Endothelial cell of umbilical vein (primary cell): ENCODE data around the gene TAT. TPM values are rescaled to one million over a fixed set of nuclear protein-coding genes. Genes with fewer than 3 reads are reported as not detected.

Experiments used
- BruUV-seq: library from RNA; stranded (reverse); fragments of 400-500 nt; replicated peaks from 2 replicates; lab custom pipeline; 2021; lab: Mats Ljungman, UMichigan
- CTCF ChIA-PET: fragments of 300-600, 350-600 bp; sonication (Branson Sonifier 250); formaldehyde crosslinking; loops from one replicate; lab custom pipeline; 2021; ENCODE audit warnings: antibody characterized with exemption, inconsistent platforms; lab: Charles Lee
- POLR2A ChIA-PET: fragments of 300-600, 350-600 bp; sonication (Branson Sonifier 250); formaldehyde crosslinking; loops from one replicate; lab custom pipeline; 2021; ENCODE audit warnings: antibody characterized with exemption, inconsistent platforms; lab: Charles Lee
- DNase-seq: peaks from one replicate; pipeline ENCODE4 v3.0.0-alpha.2; 2011; ENCODE audit warnings: low read depth, low spot score
- FAIRE-seq: peaks from 2 replicates; lab custom pipeline; 2011; peaks lifted over from hg19 to GRCh38; lab: Jason Lieb, UNC
- H2AFZ ChIP-seq: 2 replicates; pipeline ENCODE4 v1.6.0; 2012; ENCODE audit warnings: low read depth, low read length, control low read depth, inconsistent platforms
- H3K27ac ChIP-seq: 2 replicates; pipeline ENCODE4 v1.5.1; 2011; ENCODE audit warnings: low read depth, mild to moderate bottlenecking, control low read depth, low read length, moderate library complexity; ENCODE audit not compliant: insufficient read depth
- H3K27me3 ChIP-seq, 2 experiments: 2 replicates each; pipeline versions ENCODE4 v1.6.0 to v1.6.1; 2011; ENCODE audit warnings: low read length in 2 of 2, mixed read lengths in 1 of 2; ENCODE audit not compliant: control insufficient read depth in 2 of 2, insufficient read depth in 2 of 2
- H3K36me3 ChIP-seq, 2 experiments: 2 replicates in 1 of 2; 3 replicates in 1 of 2; pipeline ENCODE4 v1.5.1; 2011; ENCODE audit warnings: low read length in 2 of 2, mild to moderate bottlenecking in 1 of 2, moderate library complexity in 1 of 2; ENCODE audit not compliant: control insufficient read depth in 2 of 2, insufficient read depth in 2 of 2; ENCODE audit errors: extremely low read depth in 1 of 2
- H3K4me1 ChIP-seq: 3 replicates; pipeline ENCODE4 v1.5.1; 2011; ENCODE audit warnings: mild to moderate bottlenecking, low read length; ENCODE audit not compliant: control insufficient read depth, insufficient read depth; ENCODE audit errors: extremely low read depth
- H3K4me2 ChIP-seq: 2 replicates; pipeline ENCODE4 v1.6.1; 2011; ENCODE audit warnings: low read length, control low read depth, mixed read lengths; ENCODE audit not compliant: insufficient read depth
- H3K4me3 ChIP-seq, 3 experiments: fragments of 200-600 bp in 1 of 3; sonication (generic), shearing (Covaris generic) in 1 of 3; replicated peaks in 1 of 3; 2 replicates each; pipeline ENCODE4 v1.5.1; 2011 to 2016; ENCODE audit warnings: control low read depth in 3 of 3, low read length in 3 of 3, mild to moderate bottlenecking in 2 of 3, inconsistent platforms in 1 of 3, low read depth in 1 of 3, moderate library complexity in 1 of 3; ENCODE audit not compliant: insufficient read depth in 1 of 3
- H3K79me2 ChIP-seq: 2 replicates; pipeline ENCODE4 v1.6.0; 2012; ENCODE audit warnings: low read length, inconsistent platforms; ENCODE audit not compliant: control insufficient read depth, insufficient read depth
- H3K9ac ChIP-seq: replicated peaks from 2 replicates; pipeline ENCODE3; 2011; ENCODE audit warnings: low read length, control low read depth; ENCODE audit not compliant: insufficient read depth; ENCODE audit errors: extremely low read depth
- H3K9me1 ChIP-seq: replicated peaks from 3 replicates; pipeline ENCODE4 v1.6.0; 2011; ENCODE audit warnings: mild to moderate bottlenecking, low read length; ENCODE audit not compliant: control insufficient read depth, insufficient read depth; ENCODE audit errors: extremely low read depth
- H3K9me3 ChIP-seq: replicated peaks from 2 replicates; pipeline ENCODE4 v1.5.1; 2012; ENCODE audit warnings: low read length, inconsistent platforms; ENCODE audit not compliant: control insufficient read depth, insufficient read depth
- H4K20me1 ChIP-seq: replicated peaks from 2 replicates; pipeline ENCODE3; 2011; ENCODE audit warnings: mild to moderate bottlenecking, low read length; ENCODE audit not compliant: control insufficient read depth, insufficient read depth; ENCODE audit errors: extremely low read depth
- CTCF ChIP-seq, 2 donors: IDR thresholded peaks; 1 replicate in 1 of 2; 2 replicates in 1 of 2; pipeline ENCODE4 v1.5.1; 2011; ENCODE audit warnings: low read length in 2 of 2, mild to moderate bottlenecking in 2 of 2, moderate library complexity in 2 of 2, control low read depth in 1 of 2, inconsistent platforms in 1 of 2, low read depth in 1 of 2; ENCODE audit not compliant: insufficient read depth in 1 of 2; ENCODE audit errors: extremely low read depth in 1 of 2
- EZH2 ChIP-seq: IDR thresholded peaks from 2 replicates; pipeline ENCODE4 v1.6.1; 2012; ENCODE audit warnings: borderline replicate concordance, low read depth, mild to moderate bottlenecking, moderate library complexity, low read length, inconsistent platforms; ENCODE audit not compliant: severe bottlenecking
- FOS ChIP-seq: IDR thresholded peaks from 2 replicates; pipeline ENCODE4 v1.6.1; 2011; ENCODE audit warnings: mild to moderate bottlenecking, low read length, moderate library complexity, borderline replicate concordance; ENCODE audit not compliant: insufficient read depth
- GATA2 ChIP-seq: IDR thresholded peaks from 2 replicates; pipeline ENCODE4 v1.7.0; 2011; ENCODE audit warnings: low read depth, mild to moderate bottlenecking, moderate library complexity, mixed read lengths, low read length; ENCODE audit not compliant: insufficient read length, insufficient read depth
- JUN ChIP-seq: IDR thresholded peaks from 2 replicates; pipeline ENCODE4 v1.6.1; 2011; ENCODE audit warnings: borderline replicate concordance, low read depth; ENCODE audit not compliant: insufficient read length, insufficient read depth
- MAX ChIP-seq: IDR thresholded peaks from 2 replicates; pipeline ENCODE4 v1.6.1; 2011; ENCODE audit not compliant: insufficient read depth, insufficient read length
- MYC ChIP-seq: IDR thresholded peaks from one replicate; pipeline ENCODE4 v1.6.1; 2011; ENCODE audit warnings: mild to moderate bottlenecking, low read depth, low read length
- POLR2A ChIP-seq: IDR thresholded peaks from 2 replicates; pipeline ENCODE4 v1.6.1; 2012; ENCODE audit warnings: low read depth, mild to moderate bottlenecking, control low read depth, low read length
- POLR2AphosphoS5 ChIP-seq: IDR thresholded peaks from 2 replicates; pipeline ENCODE4 v1.6.1; 2012; ENCODE audit warnings: low read depth, mild to moderate bottlenecking, control low read depth, low read length, moderate library complexity; ENCODE audit not compliant: insufficient read depth
- dilution Hi-C: fragments of 300-500 bp; cut with MboI; formaldehyde crosslinking; loops from one replicate; pipeline ENCODE4 v1.15.0; 2019; ENCODE audit warnings: low sequenced_read_pairs; ENCODE audit not compliant: extremely low pct_ligation_motif_present
- intact Hi-C: fragments of 100-400 bp; cut with micrococcal nuclease; formaldehyde crosslinking; loops from one replicate; pipeline ENCODE4 v1.10.0; 2022
- polyA plus RNA-seq, 4 experiments: library from polyadenylated mRNA; depleted of rRNA in 3 of 4; stranded (reverse) in 3 of 4; unstranded in 1 of 4; fragments of >200 nt; gene quantifications; 2 replicates each; pipeline versions ENCODE4 v1.2.1 to v1.2.3, GENCODE V29; 2011 to 2012; ENCODE audit warnings: missing spikeins in 1 of 4
- total RNA-seq: library from RNA; stranded (reverse); gene quantifications from 2 replicates; pipeline ENCODE4 v1.2.3, GENCODE V29; 2021

The TAT gene
- total and polyA plus RNA-seq, 2 donors (not counting 3 experiments of a cell fraction or from before 2014, with no cell fraction given): not detected

DNA sequence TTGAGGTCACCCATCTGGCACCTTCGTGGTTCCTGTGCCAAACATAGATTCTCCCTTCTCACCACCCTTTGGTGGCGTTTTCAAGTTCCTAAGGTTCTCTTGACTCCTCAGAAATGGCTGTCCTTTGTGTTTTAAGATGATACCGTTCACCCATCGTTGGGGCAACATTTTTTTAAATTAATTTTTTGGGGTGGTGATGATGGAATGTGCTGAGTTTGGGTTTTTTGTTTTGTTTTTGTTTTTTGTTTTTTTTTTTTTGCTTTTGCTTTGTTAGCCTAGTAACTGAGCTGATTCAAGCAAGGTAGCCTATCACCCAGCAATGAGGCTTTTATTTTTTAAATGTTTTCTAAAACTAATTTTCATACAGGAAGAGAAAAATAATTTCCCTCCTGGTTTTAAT, 48.0 kb downstream of the TAT start:
- TF ChIP-seq POLR2AphosphoS5 (no peak), EZH2 (no peak), MAX (no peak), CTCF (IDR thresholded peaks at IDR 0.05; ENCODE audit: extremely low read depth in 1 of 2, insufficient read depth in 1 of 2, low read depth in 1 of 2, low read length in 2 of 2) (no peak), POLR2A (no peak), GATA2 (no peak), FOS (no peak), MYC (no peak), JUN (no peak)
- FAIRE-seq (no peak), DNase-seq (no peak)
- no peaks in the 10 kb centered on the region for H3K79me2 ChIP-seq
- H3K4me3 ChIP-seq: no peak overlapping the region
- no peaks in the 10 kb centered on the region for H3K36me3 ChIP-seq
- H4K20me1 ChIP-seq: no peaks in the 10 kb centered on the region
- POLR2A ChIA-PET: no interaction called here
- dilution Hi-C loops (no loop called here), intact Hi-C loops (no loop called here)
- no TSS peak for BruUV-seq
- H3K4me2 ChIP-seq: no peak overlapping the region
- no peak overlapping the region for H3K27ac ChIP-seq
- no peaks in the 10 kb centered on the region for H3K9me1 ChIP-seq
- H3K9ac ChIP-seq: no peak overlapping the region
- CTCF ChIA-PET: interaction anchor here (0.9 kb wide), 1 partner anchor 82 kb away, joined by 3 read pairs; no protein-coding TSS in a partner anchor
- H3K4me1 ChIP-seq: no peaks in the 10 kb centered on the region
- H2AFZ ChIP-seq: no peak overlapping the region
- H3K9me3 ChIP-seq: no peaks in the 10 kb centered on the region
- H3K27me3 ChIP-seq: peaks cover 9 to 12% of the 10 kb centered on the region in 2 experiments
